Duodenal mucosa (tissue), 2 donors: ENCODE data around the gene SHLD1.

Experiments
- H3K27ac ChIP-seq: one replicate; pipeline ENCODE4 v1.7.0; 2013; ENCODE audit warnings: low read depth, low read length
- H3K27me3 ChIP-seq, 2 donors: one replicate each; pipeline ENCODE4 v1.7.0; 2013; ENCODE audit warnings: low read length in 2 of 2, control low read depth in 1 of 2; ENCODE audit not compliant: insufficient read depth in 2 of 2, control insufficient read depth in 1 of 2
- H3K36me3 ChIP-seq, 2 donors: one replicate each; pipeline ENCODE4 v1.7.0; 2013; ENCODE audit warnings: low read length in 2 of 2, control low read depth in 1 of 2; ENCODE audit not compliant: insufficient read depth in 2 of 2, control insufficient read depth in 1 of 2
- H3K4me1 ChIP-seq, 2 donors: one replicate each; pipeline ENCODE4 v1.7.0; 2013; ENCODE audit warnings: low read length in 2 of 2, control low read depth in 1 of 2; ENCODE audit not compliant: insufficient read depth in 2 of 2, control insufficient read depth in 1 of 2
- H3K4me3 ChIP-seq, 2 donors: one replicate each; pipeline ENCODE4 v1.7.0; 2013; ENCODE audit warnings: low read length in 2 of 2, low read depth in 1 of 2
- H3K9ac ChIP-seq, 2 donors: one replicate each; pipeline ENCODE4 v1.7.0; 2013; ENCODE audit warnings: low read length in 2 of 2, low read depth in 1 of 2
- H3K9me3 ChIP-seq, 2 donors: one replicate each; pipeline ENCODE4 v1.7.0; 2013; ENCODE audit warnings: low read length in 2 of 2, control low read depth in 1 of 2; ENCODE audit not compliant: control insufficient read depth in 1 of 2

Gene SHLD1

GRCh38 chr20:5884465-5885335 is 134.5 kb downstream of the SHLD1 start:
- H3K36me3 ChIP-seq: no peaks in the 10 kb centered on the region
- H3K9me3 ChIP-seq: no peaks in the 10 kb centered on the region
- H3K4me3 ChIP-seq: no peak overlapping the region
- no peaks in the 10 kb centered on the region for H3K27me3 ChIP-seq
- H3K27ac ChIP-seq: no peak overlapping the region
- H3K4me1 ChIP-seq: no peaks in the 10 kb centered on the region
- H3K9ac ChIP-seq: no peak overlapping the region

GRCh38 chr20:5885866-5886265 is 135.7 kb downstream of the SHLD1 start:
- Histone ChIP-seq H3K27ac (no peak overlapping the region), H3K9me3 (no peaks in the 10 kb centered on the region), H3K27me3 (no peaks in the 10 kb centered on the region), H3K4me1 (no peaks in the 10 kb centered on the region), H3K9ac (no peak overlapping the region), H3K4me3 (no peak overlapping the region), H3K36me3 (no peaks in the 10 kb centered on the region)

- no peaks in the 10 kb centered on the region for H3K9me3 ChIP-seq
These were observed 136.6 kb downstream of the SHLD1 start for GRCh38 chr20:5886788-5887187.

GRCh38 chr20:5887386-5887785 is 137.2 kb downstream of the SHLD1 start:
- Histone ChIP-seq H3K36me3 (no peaks in the 10 kb centered on the region), H3K9ac (no peak overlapping the region), H3K27ac (no peak overlapping the region), H3K27me3 (no peaks in the 10 kb centered on the region), H3K4me1 (no peaks in the 10 kb centered on the region), H3K9me3 (no peaks in the 10 kb centered on the region), H3K4me3 (no peak overlapping the region)

More at GRCh38 chr20:5886788-5887187, 136.6 kb downstream of the SHLD1 start:
- Histone ChIP-seq H3K27ac (no peak overlapping the region), H3K4me3 (no peak overlapping the region), H3K27me3 (no peaks in the 10 kb centered on the region), H3K36me3 (no peaks in the 10 kb centered on the region), H3K4me1 (no peaks in the 10 kb centered on the region), H3K9ac (no peak overlapping the region)

GRCh38 chr20:5888041-5888440 is 137.8 kb downstream of the SHLD1 start:
- Histone ChIP-seq H3K4me1 (no peaks in the 10 kb centered on the region), H3K9me3 (no peaks in the 10 kb centered on the region), H3K36me3 (no peaks in the 10 kb centered on the region), H3K9ac (no peak overlapping the region), H3K27ac (no peak overlapping the region), H3K4me3 (no peak overlapping the region), H3K27me3 (no peaks in the 10 kb centered on the region)

GRCh38 chr20:5890773-5891441 is 140.7 kb downstream of the SHLD1 start:
- H3K4me3 ChIP-seq: no peak overlapping the region
- H3K9me3 ChIP-seq: no peaks in the 10 kb centered on the region
- H3K27me3 ChIP-seq: no peaks in the 10 kb centered on the region
- H3K9ac ChIP-seq: no peak overlapping the region
- no peak overlapping the region for H3K27ac ChIP-seq
- H3K4me1 ChIP-seq: no peaks in the 10 kb centered on the region
- H3K36me3 ChIP-seq: no peaks in the 10 kb centered on the region

- no peak overlapping the region for H3K9ac ChIP-seq
- H3K9me3 ChIP-seq: no peaks in the 10 kb centered on the region
- H3K4me3 ChIP-seq: no peak overlapping the region
- H3K27me3 ChIP-seq: no peaks in the 10 kb centered on the region
- H3K27ac ChIP-seq: no peak overlapping the region
- no peaks in the 10 kb centered on the region for H3K4me1 ChIP-seq
- H3K36me3 ChIP-seq: no peaks in the 10 kb centered on the region
These were observed 142.9 kb downstream of the SHLD1 start for GRCh38 chr20:5893052-5893451.

- no peaks in the 10 kb centered on the region for H3K36me3 ChIP-seq
- H3K9ac ChIP-seq: no peak overlapping the region
- no peaks in the 10 kb centered on the region for H3K9me3 ChIP-seq
- no peaks in the 10 kb centered on the region for H3K4me1 ChIP-seq
- H3K4me3 ChIP-seq: no peak overlapping the region
- no peaks in the 10 kb centered on the region for H3K27me3 ChIP-seq
- H3K27ac ChIP-seq: no peak overlapping the region
These were observed 143.4 kb downstream of the SHLD1 start for GRCh38 chr20:5893621-5894020.

GRCh38 chr20:5895626-5896025 is 145.4 kb downstream of the SHLD1 start:
- Histone ChIP-seq H3K9ac (no peak overlapping the region), H3K9me3 (no peaks in the 10 kb centered on the region), H3K27ac (no peak overlapping the region), H3K4me1 (no peaks in the 10 kb centered on the region), H3K36me3 (no peaks in the 10 kb centered on the region), H3K4me3 (no peak overlapping the region), H3K27me3 (peaks cover 0 to 1% of the 10 kb centered on the region in 2 donors)

GRCh38 chr20:5899444-5899843 is 149.2 kb downstream of the SHLD1 start:
- H3K36me3 ChIP-seq: no peaks in the 10 kb centered on the region

More at GRCh38 chr20:5899444-5899843, 149.2 kb downstream of the SHLD1 start:
- Histone ChIP-seq H3K9ac (no peak overlapping the region), H3K27me3 (peaks cover 0 to 4% of the 10 kb centered on the region in 2 donors), H3K4me1 (no peaks in the 10 kb centered on the region), H3K9me3 (no peaks in the 10 kb centered on the region), H3K4me3 (no peak overlapping the region), H3K27ac (no peak overlapping the region)
